WERI-Rb-1 (cell line): Measurements from ENCODE around the gene SON.
"Not testable (repeated sequence)": the region's sequence is repeated elsewhere in the genome, so short reads cannot be mapped to it uniquely, and the experiment has no call there.

Source experiments
- DNase-seq: peaks from one replicate; pipeline ENCODE4 v3.0.0-alpha.2; 2020
- H3K27ac ChIP-seq: fragments of 250-450 bp; sonication (Bioruptor Pico); 2 replicates; pipeline ENCODE4 v1.5.1; 2020; ENCODE audit warnings: mild to moderate bottlenecking, moderate library complexity
- H3K27me3 ChIP-seq: fragments of 250-450 bp; sonication (Bioruptor Pico); 2 replicates; pipeline ENCODE4 v1.5.1; 2021; ENCODE audit warnings: mild to moderate bottlenecking, low read depth, moderate library complexity; ENCODE audit not compliant: insufficient read depth, severe bottlenecking
- H3K36me3 ChIP-seq: fragments of 250-450 bp; sonication (Bioruptor Pico); 2 replicates; pipeline ENCODE4 v1.5.1; 2020; ENCODE audit warnings: mild to moderate bottlenecking, moderate library complexity
- H3K4me3 ChIP-seq: 2 replicates; pipeline ENCODE4 v1.5.1; 2011; ENCODE audit warnings: low read depth, mild to moderate bottlenecking, control low read depth, low read length
- H3K9me3 ChIP-seq: fragments of 250-450 bp; sonication (Bioruptor Pico); 2 replicates; pipeline ENCODE4 v1.5.1; 2021; ENCODE audit warnings: mild to moderate bottlenecking, moderate library complexity; ENCODE audit not compliant: severe bottlenecking
- CTCF ChIP-seq: IDR thresholded peaks from 2 replicates; pipeline ENCODE4 v1.5.1; 2011; ENCODE audit warnings: low read depth, mild to moderate bottlenecking, control low read depth, inconsistent platforms, low read length

The SON gene

GRCh38 chr21:33588485-33589335 lies 45.9 kb downstream of the SON start, which contains the start of gene DONSON:
Gene DONSON, minus strand, starts transcription at chr21:33588684. Its CDS starts 43 bp downstream, at chr21:33588641.
- H3K4me3 ChIP-seq: peak within 1 kb of the TSS; percentile 96
- 0 out of 2 replicates have a peak, but pooled peaks have one; percentile 13 for TF ChIP-seq CTCF
- H3K27me3 ChIP-seq: no peaks in the 10 kb centered on the region
- no peaks in the 10 kb centered on the region for H3K9me3 ChIP-seq
- peak within 1 kb of the TSS; percentile 96 for H3K27ac ChIP-seq
- H3K36me3 ChIP-seq: peaks cover 48% of the 10 kb centered on the region
- peak; percentile 94 for DNase-seq

GRCh38 chr21:33598051-33598450 lies 55.2 kb downstream of the SON start:
- Histone ChIP-seq H3K27me3 (no peaks in the 10 kb centered on the region), H3K9me3 (no peaks in the 10 kb centered on the region), H3K4me3 (no peak overlapping the region), H3K36me3 (peaks cover 80% of the 10 kb centered on the region), H3K27ac (no peak overlapping the region)
- TF ChIP-seq CTCF: no peak
- DNase-seq: no peak

- no peak overlapping the region for H3K4me3 ChIP-seq
- no peaks in the 10 kb centered on the region for H3K27me3 ChIP-seq
- no peaks in the 10 kb centered on the region for H3K9me3 ChIP-seq
- DNase-seq: no peak
- TF ChIP-seq CTCF: no peak
- peaks cover 37% of the 10 kb centered on the region for H3K36me3 ChIP-seq
- no peak overlapping the region for H3K27ac ChIP-seq
Observed at GRCh38 chr21:33608559-33608958, 65.7 kb downstream of the SON start.

- Histone ChIP-seq H3K27me3 (no peaks in the 10 kb centered on the region), H3K4me3 (no peak overlapping the region), H3K36me3 (peaks cover 40% of the 10 kb centered on the region), H3K9me3 (no peaks in the 10 kb centered on the region), H3K27ac (no peak overlapping the region)
- DNase-seq: no peak
- TF ChIP-seq CTCF: no peak
Observed at GRCh38 chr21:33611006-33611744, 68.3 kb downstream of the SON start.

GRCh38 chr21:33617565-33617964 lies 74.7 kb downstream of the SON start:
- not testable (repeated sequence) for H3K9me3 ChIP-seq, DNase-seq, H3K27me3 ChIP-seq, H3K4me3 ChIP-seq, H3K27ac ChIP-seq
- H3K36me3 ChIP-seq: peaks cover 54% of the 10 kb centered on the region

GRCh38 chr21:33618407-33618806 lies 75.6 kb downstream of the SON start:
- Histone ChIP-seq H3K27me3 (no peaks in the 10 kb centered on the region), H3K36me3 (peaks cover 50% of the 10 kb centered on the region), H3K9me3 (no peaks in the 10 kb centered on the region), H3K27ac (no peak overlapping the region), H3K4me3 (no peak overlapping the region)
- no peak for TF ChIP-seq CTCF
- DNase-seq: no peak
